A673 (cell line): ENCODE data around the gene YEATS2. TPM values are rescaled to one million over a fixed set of nuclear protein-coding genes. Genes with fewer than 3 reads are reported as not detected.

ENCODE experiments used
- BruUV-seq: library from RNA; stranded (reverse); fragments of 400-500 nt; replicated peaks from 2 replicates; lab custom pipeline; 2021; lab: Mats Ljungman, UMichigan
- CTCF ChIA-PET: fragments of 300-600 bp; sonication (Branson Sonifier 250); formaldehyde crosslinking; loops from one replicate; lab custom pipeline; 2022; ENCODE audit warnings: antibody characterized with exemption; lab: Charles Lee
- POLR2A ChIA-PET: fragments of 300-600 bp; sonication (Branson Sonifier 250); formaldehyde crosslinking; loops from one replicate; lab custom pipeline; 2022; ENCODE audit warnings: antibody characterized with exemption; ENCODE audit not compliant: low non-redundant PET; lab: Charles Lee
- DNase-seq: peaks from one replicate; pipeline ENCODE4 v3.0.0-alpha.2; 2015; ENCODE audit warnings: low spot score
- H3K27ac ChIP-seq: fragments of 200-600 bp; sonication (generic); 2 replicates; pipeline ENCODE4 v1.5.1; 2016; ENCODE audit warnings: mixed run types, low read depth, mild to moderate bottlenecking, mixed read lengths, antibody characterized with exemption, low read length; ENCODE audit not compliant: poor library complexity, severe bottlenecking
- H3K27me3 ChIP-seq: fragments of 200-600 bp; sonication (generic); replicated peaks from 2 replicates; pipeline ENCODE4 v1.6.1; 2017; ENCODE audit warnings: mixed run types, low read depth, mild to moderate bottlenecking, mixed read lengths, antibody characterized with exemption, low read length; ENCODE audit not compliant: insufficient read depth, poor library complexity
- H3K36me3 ChIP-seq: fragments of 200-600 bp; sonication (generic); 2 replicates; pipeline ENCODE4 v1.6.1; 2016; ENCODE audit warnings: mixed run types, mild to moderate bottlenecking, mixed read lengths, antibody characterized with exemption, low read length; ENCODE audit not compliant: insufficient read depth, poor library complexity, severe bottlenecking
- H3K4me1 ChIP-seq: fragments of 200-600 bp; sonication (generic); 2 replicates; pipeline ENCODE4 v1.6.1; 2017; ENCODE audit warnings: mixed run types, mild to moderate bottlenecking, mixed read lengths, antibody characterized with exemption, low read length; ENCODE audit not compliant: insufficient read depth, poor library complexity, severe bottlenecking
- H3K4me3 ChIP-seq: fragments of 200-600 bp; sonication (generic); 2 replicates; pipeline ENCODE4 v1.5.1; 2016; ENCODE audit warnings: low read depth, mixed run types, mild to moderate bottlenecking, mixed read lengths, low read length; ENCODE audit not compliant: poor library complexity, severe bottlenecking
- H3K9me3 ChIP-seq: fragments of 200-600 bp; sonication (generic); 2 replicates; pipeline ENCODE4 v1.6.1; 2016; ENCODE audit warnings: mixed run types, low read depth, mild to moderate bottlenecking, mixed read lengths, antibody characterized with exemption, low read length; ENCODE audit not compliant: poor library complexity, severe bottlenecking
- CTCF ChIP-seq: fragments of 300-800, 200-600 bp; sonication (generic); conservative IDR thresholded peaks from 2 replicates; pipeline ENCODE4 v1.5.1; 2017; ENCODE audit warnings: low read depth, mild to moderate bottlenecking, antibody characterized with exemption, low read length, moderate library complexity, mixed read lengths
- EZH2 ChIP-seq: fragments of 200-600 bp; sonication (generic); IDR thresholded peaks from 2 replicates; pipeline ENCODE4 v1.6.1; 2017; ENCODE audit warnings: borderline replicate concordance, low read depth, mild to moderate bottlenecking, mixed read lengths, antibody characterized with exemption, low read length; ENCODE audit not compliant: poor library complexity, severe bottlenecking
- intact Hi-C: fragments of 100-400 bp; cut with micrococcal nuclease; formaldehyde crosslinking; loops from one replicate; pipeline ENCODE4 v1.10.0; 2022; ENCODE audit not compliant: unreplicated experiment
- total RNA-seq: library from RNA; stranded (reverse); gene quantifications from 2 replicates; pipeline ENCODE4 v1.2.3, GENCODE V29; 2021

The YEATS2 gene
- total RNA-seq, 1 experiment from 2014 or later, result 40.7 TPM

GRCh38 chr3:183697123-183697609 lies 431 bp upstream of the YEATS2 start:
- H3K27me3 ChIP-seq, result no peaks in the 10 kb centered on the region
- BruUV-seq, result TSS peak; percentile 73
- TF ChIP-seq EZH2, result no peak
- no peak for TF ChIP-seq CTCF
- H3K36me3 ChIP-seq, result no peaks in the 10 kb centered on the region
- no peak for DNase-seq
- H3K4me1 ChIP-seq, result no peaks in the 10 kb centered on the region
- intact Hi-C loops, result loop anchor here (5.0 kb wide), 1 partner anchor 60 kb away; the partner anchor contains the start of gene KLHL24
- ChIA-PET CTCF (no interaction called here), POLR2A (interaction anchor here (0.6 kb wide), 2 partner anchors 9 to 48 kb away, joined by 3 read pairs; no protein-coding TSS in a partner anchor)
- H3K27ac ChIP-seq, result no peak overlapping the region
- H3K9me3 ChIP-seq, result no peaks in the 10 kb centered on the region
- peak overlapping the region; percentile 98 for H3K4me3 ChIP-seq

- no TSS peak for BruUV-seq
- Histone ChIP-seq H3K27me3 (no peaks in the 10 kb centered on the region), H3K4me3 (peak overlapping the region; percentile 98), H3K4me1 (no peaks in the 10 kb centered on the region), H3K27ac (peak overlapping the region; percentile 93), H3K9me3 (no peaks in the 10 kb centered on the region), H3K36me3 (peaks cover 3% of the 10 kb centered on the region)
- no peak for DNase-seq
- CTCF ChIA-PET, result no interaction called here
- TF ChIP-seq CTCF (no peak), EZH2 (no peak)
- intact Hi-C loops, result loop anchor here (5.0 kb wide), 1 partner anchor 61 kb away; the partner anchor contains the start of gene KLHL24
- POLR2A ChIA-PET, result no interaction called here
Measured at GRCh38 chr3:183698318-183698751, 738 bp downstream of the YEATS2 start.

GRCh38 chr3:183698756-183699155 lies 1.2 kb downstream of the YEATS2 start:
- no peaks in the 10 kb centered on the region for H3K27me3 ChIP-seq
- no peak for TF ChIP-seq EZH2
- no peak for TF ChIP-seq CTCF
- peak; percentile 24 for DNase-seq
- no peaks in the 10 kb centered on the region for H3K9me3 ChIP-seq
- H3K4me3 ChIP-seq, result peak overlapping the region; percentile 98
- H3K27ac ChIP-seq, result peak overlapping the region; percentile 93
- CTCF ChIA-PET, result no interaction called here
- no TSS peak for BruUV-seq
- intact Hi-C loops, result loop anchor here (5.0 kb wide), 1 partner anchor 61 kb away; the partner anchor contains the start of gene KLHL24
- H3K4me1 ChIP-seq, result no peaks in the 10 kb centered on the region
- H3K36me3 ChIP-seq, result peaks cover 3% of the 10 kb centered on the region
- POLR2A ChIA-PET, result no interaction called here
